Colonic mucosa (tissue), 4 donors: ENCODE measurements around the gene GNB1. TPM values are rescaled to one million over a fixed set of nuclear protein-coding genes. Genes with fewer than 3 reads are reported as not detected.

Source experiments
- DNase-seq: peaks from one replicate; pipeline ENCODE4 v3.0.0-alpha.2; 2020
- H3K27ac ChIP-seq: fragments of 200-600 bp; one replicate; pipeline ENCODE4 v1.8.0; 2021
- H3K27me3 ChIP-seq: fragments of 200-600 bp; one replicate; pipeline ENCODE4 v1.8.0; 2021
- H3K36me3 ChIP-seq: fragments of 200-600 bp; one replicate; pipeline ENCODE4 v1.8.0; 2021
- H3K4me1 ChIP-seq: fragments of 200-600 bp; one replicate; pipeline ENCODE4 v1.8.0; 2021; ENCODE audit warnings: mild to moderate bottlenecking
- H3K4me3 ChIP-seq: fragments of 200-600 bp; one replicate; pipeline ENCODE4 v1.8.0; 2021
- H3K9ac ChIP-seq, 2 donors: one replicate each; pipeline ENCODE4 v1.7.0; 2013; ENCODE audit warnings: control low read depth in 2 of 2, low read depth in 2 of 2, low read length in 2 of 2
- H3K9me3 ChIP-seq: fragments of 200-600 bp; one replicate; pipeline ENCODE4 v1.8.0; 2021
- intact Hi-C: fragments of 100-400 bp; cut with DNase I; formaldehyde crosslinking; loops from one replicate; pipeline ENCODE4 v1.14.1; 2022
- total RNA-seq, 2 donors: library from RNA; stranded (reverse); fragmentation: NEBNext Ultra II Directional in 1 of 2; extraction: Animal tissue kit (Norgen Biotek cat#: 25700) in 1 of 2; gene quantifications; one replicate each; pipeline ENCODE4 v1.2.1, GENCODE V29; 2021
- TF ChIP-seq, protein P1 (sequence below): fragments of 200-600 bp; IDR thresholded peaks from one replicate; pipeline ENCODE4 v1.8.0; 2022; ENCODE audit warnings: antibody characterized with exemption, mild to moderate bottlenecking
- donor health status: healthy.
- donor health status: DM: no; HTN: no; CAD: no.
- donor health status: DM: no; HTN: no; CAD: no.

The GNB1 gene
- total RNA-seq, 2 donors from 2014 or later: 281 to 367 TPM

DNA sequence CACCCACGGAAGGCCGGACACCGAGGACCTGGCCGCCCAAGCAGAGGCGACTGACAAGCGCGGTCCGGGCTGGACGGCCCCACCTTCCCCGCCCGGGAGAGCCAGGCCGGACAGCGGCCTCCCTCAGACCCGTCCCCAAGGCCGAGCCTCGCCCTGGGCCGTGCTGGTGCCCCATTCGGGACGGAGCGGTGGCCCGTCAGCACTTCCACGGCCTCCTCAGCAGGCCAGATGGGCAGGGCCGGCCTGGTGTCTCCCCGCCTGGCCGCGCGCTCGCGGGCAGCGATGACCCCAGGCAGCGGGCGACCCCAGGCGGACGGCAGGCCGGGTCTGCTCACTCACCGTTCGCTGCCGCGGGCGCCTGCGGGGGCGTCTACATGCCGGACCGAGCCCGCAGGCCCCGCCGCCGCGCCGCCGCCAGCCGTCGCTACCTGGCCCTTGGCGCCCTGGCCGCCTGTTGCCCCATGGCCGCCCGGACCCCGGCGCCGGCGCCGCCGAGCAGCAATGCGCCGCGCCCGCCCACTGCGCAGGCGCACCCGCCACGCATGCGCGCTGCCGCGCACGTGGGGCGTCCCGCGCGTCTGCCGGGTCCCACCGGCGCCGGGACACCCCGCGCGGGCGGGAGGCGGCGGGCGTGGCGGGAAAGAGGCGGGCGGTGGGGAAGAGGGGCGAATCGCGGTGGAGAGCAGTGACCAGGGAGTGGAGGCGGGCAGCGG lies 112.8 kb downstream of the GNB1 start, which contains the start of gene NADK:
NADK (minus strand) TSS at position 521 of the 713 bp plus-strand sequence. CDS start 13,064 bp downstream, outside the sequence.
- H3K36me3 ChIP-seq: no peaks in the 10 kb centered on the region
- H3K4me3 ChIP-seq: peak within 1 kb of the TSS; percentile 75
- TF ChIP-seq, protein P1, sequence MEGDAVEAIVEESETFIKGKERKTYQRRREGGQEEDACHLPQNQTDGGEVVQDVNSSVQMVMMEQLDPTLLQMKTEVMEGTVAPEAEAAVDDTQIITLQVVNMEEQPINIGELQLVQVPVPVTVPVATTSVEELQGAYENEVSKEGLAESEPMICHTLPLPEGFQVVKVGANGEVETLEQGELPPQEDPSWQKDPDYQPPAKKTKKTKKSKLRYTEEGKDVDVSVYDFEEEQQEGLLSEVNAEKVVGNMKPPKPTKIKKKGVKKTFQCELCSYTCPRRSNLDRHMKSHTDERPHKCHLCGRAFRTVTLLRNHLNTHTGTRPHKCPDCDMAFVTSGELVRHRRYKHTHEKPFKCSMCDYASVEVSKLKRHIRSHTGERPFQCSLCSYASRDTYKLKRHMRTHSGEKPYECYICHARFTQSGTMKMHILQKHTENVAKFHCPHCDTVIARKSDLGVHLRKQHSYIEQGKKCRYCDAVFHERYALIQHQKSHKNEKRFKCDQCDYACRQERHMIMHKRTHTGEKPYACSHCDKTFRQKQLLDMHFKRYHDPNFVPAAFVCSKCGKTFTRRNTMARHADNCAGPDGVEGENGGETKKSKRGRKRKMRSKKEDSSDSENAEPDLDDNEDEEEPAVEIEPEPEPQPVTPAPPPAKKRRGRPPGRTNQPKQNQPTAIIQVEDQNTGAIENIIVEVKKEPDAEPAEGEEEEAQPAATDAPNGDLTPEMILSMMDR: no peak
- intact Hi-C loops: no loop called here
- no peaks in the 10 kb centered on the region for H3K9me3 ChIP-seq
- no peaks in the 10 kb centered on the region for H3K27me3 ChIP-seq
- peak within 1 kb of the TSS; percentile 94 for H3K27ac ChIP-seq
- H3K4me1 ChIP-seq: peaks cover 45% of the 10 kb centered on the region
- DNase-seq: peak; percentile 64
- peak within 1 kb of the TSS; percentile 97 for H3K9ac ChIP-seq

GRCh38 chr1:1777583-1777899 lies 113.3 kb downstream of the GNB1 start:
- TF ChIP-seq, protein P1: no peak
- Histone ChIP-seq H3K4me3 (peak overlapping the region; percentile 75), H3K36me3 (no peaks in the 10 kb centered on the region), H3K27ac (peak overlapping the region; percentile 85), H3K9me3 (no peaks in the 10 kb centered on the region), H3K4me1 (peaks cover 43% of the 10 kb centered on the region), H3K27me3 (no peaks in the 10 kb centered on the region), H3K9ac (peak overlapping the region; percentile 97)
- peak; percentile 69 for DNase-seq
- intact Hi-C loops: no loop called here

- intact Hi-C loops: no loop called here
- TF ChIP-seq, protein P1: no peak
Observed at GRCh38 chr1:1776672-1777582, 114.0 kb downstream of the GNB1 start.

DNA sequence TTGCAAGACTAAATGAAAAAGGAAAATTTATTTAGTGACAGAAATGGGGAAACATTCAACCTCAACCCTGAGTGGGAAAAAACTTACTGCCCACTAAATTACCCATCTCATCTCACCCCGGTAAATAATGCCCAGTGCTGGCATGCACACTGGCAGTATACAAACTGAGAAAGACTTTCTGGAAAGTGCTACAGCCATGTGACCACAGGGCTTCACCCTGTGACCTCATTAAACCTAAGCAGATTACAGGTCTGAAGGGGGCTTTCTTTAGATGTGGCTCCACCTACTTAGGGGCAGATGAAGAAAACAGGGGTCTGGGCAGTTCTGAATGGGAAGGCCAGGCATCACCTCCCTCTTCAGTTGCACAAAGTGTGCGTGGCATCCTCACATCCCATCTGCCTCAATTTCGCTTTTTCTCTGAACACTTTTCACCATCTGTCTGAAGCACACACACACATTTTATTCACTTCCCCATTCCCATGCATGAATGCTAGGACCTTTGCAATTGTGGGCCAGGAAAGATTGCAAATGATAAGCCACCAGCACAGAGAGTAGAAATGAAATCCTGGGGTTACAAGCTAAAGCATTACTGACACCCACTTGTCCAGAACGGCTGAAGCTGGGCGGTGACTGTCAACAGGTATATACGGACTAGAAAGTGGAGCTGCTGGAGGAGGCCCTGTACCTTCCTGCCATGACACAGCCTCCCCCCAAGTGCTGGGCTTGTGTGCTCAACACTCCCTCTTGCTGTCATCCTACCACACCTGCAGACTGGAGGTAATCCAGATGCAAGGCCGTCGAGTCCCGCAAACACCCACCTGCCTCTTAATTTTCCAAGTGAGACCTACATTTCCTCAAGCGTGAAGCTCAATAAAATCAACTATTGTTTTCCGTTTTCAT lies 115.3 kb downstream of the GNB1 start:
- H3K9ac ChIP-seq: peak overlapping the region; percentile 16 to 68
- no peak overlapping the region for H3K4me3 ChIP-seq
- H3K27me3 ChIP-seq: no peaks in the 10 kb centered on the region
- H3K27ac ChIP-seq: peak overlapping the region; percentile 85
- peaks cover 24% of the 10 kb centered on the region for H3K4me1 ChIP-seq
- H3K9me3 ChIP-seq: no peaks in the 10 kb centered on the region
- H3K36me3 ChIP-seq: no peaks in the 10 kb centered on the region
- DNase-seq: no peak
- TF ChIP-seq, protein P1: no peak
- intact Hi-C loops: no loop called here

More at GRCh38 chr1:1776672-1777582, 114.0 kb downstream of the GNB1 start:
- Histone ChIP-seq H3K36me3 (no peaks in the 10 kb centered on the region), H3K27me3 (no peaks in the 10 kb centered on the region), H3K9ac (peak overlapping the region; percentile 97), H3K9me3 (no peaks in the 10 kb centered on the region), H3K27ac (peak overlapping the region; percentile 85), H3K4me1 (peaks cover 37% of the 10 kb centered on the region), H3K4me3 (peak overlapping the region; percentile 75)
- DNase-seq: no peak

- Histone ChIP-seq H3K36me3 (no peaks in the 10 kb centered on the region), H3K27ac (no peak overlapping the region), H3K9me3 (no peaks in the 10 kb centered on the region), H3K9ac (no peak overlapping the region), H3K4me3 (no peak overlapping the region), H3K27me3 (no peaks in the 10 kb centered on the region), H3K4me1 (peaks cover 12% of the 10 kb centered on the region)
- DNase-seq: no peak
- intact Hi-C loops: no loop called here
- TF ChIP-seq, protein P1: no peak
Observed at GRCh38 chr1:1773874-1774273, 117.0 kb downstream of the GNB1 start.
